GM12874 (cell line): ENCODE data around the gene NARS2.

Experiments used
- CTCF ChIP-seq: IDR thresholded peaks from 2 replicates; pipeline ENCODE4 v1.5.1; 2011; ENCODE audit warnings: low read depth, mild to moderate bottlenecking, control low read depth, low read length, moderate library complexity; ENCODE audit not compliant: insufficient read depth

NARS2 gene

GRCh38 chr11:78587446-78587845, 12.8 kb upstream of the NARS2 start:
- TF ChIP-seq CTCF, result no peak

GRCh38 chr11:78586452-78587046, 11.9 kb upstream of the NARS2 start:
- TF ChIP-seq CTCF, result peak; percentile 39; the same call in 1 of the 2 replicates

GRCh38 chr11:78583889-78584288, 9.2 kb upstream of the NARS2 start:
- TF ChIP-seq CTCF, result no peak

GRCh38 chr11:78577495-78577894, 2.8 kb upstream of the NARS2 start:
- TF ChIP-seq CTCF, result no peak

GRCh38 chr11:78576549-78577097, 2.0 kb upstream of the NARS2 start:
- TF ChIP-seq CTCF, result no peak

GRCh38 chr11:78575478-78575877, 814 bp upstream of the NARS2 start:
- no peak for TF ChIP-seq CTCF

- TF ChIP-seq CTCF, result no peak
Measured at GRCh38 chr11:78573681-78574080, 983 bp downstream of the NARS2 start.
